PC-3 (cell line): Measurements from ENCODE around the gene VWC2L.

Experiments used
- EZH2phosphoT487 ChIP-seq: fragments of 300-600 bp; sonication (generic); IDR thresholded peaks from 2 replicates; pipeline ENCODE4 v1.6.1; 2018; ENCODE audit warnings: mild to moderate bottlenecking, antibody characterized with exemption, low read length, borderline replicate concordance
- TF ChIP-seq, protein P1 (sequence below): fragments of 300-600 bp; sonication (generic); conservative IDR thresholded peaks from 2 replicates; pipeline ENCODE4 v1.5.1; 2017; ENCODE audit warnings: antibody characterized with exemption, low read depth, mild to moderate bottlenecking, low read length

DNA sequence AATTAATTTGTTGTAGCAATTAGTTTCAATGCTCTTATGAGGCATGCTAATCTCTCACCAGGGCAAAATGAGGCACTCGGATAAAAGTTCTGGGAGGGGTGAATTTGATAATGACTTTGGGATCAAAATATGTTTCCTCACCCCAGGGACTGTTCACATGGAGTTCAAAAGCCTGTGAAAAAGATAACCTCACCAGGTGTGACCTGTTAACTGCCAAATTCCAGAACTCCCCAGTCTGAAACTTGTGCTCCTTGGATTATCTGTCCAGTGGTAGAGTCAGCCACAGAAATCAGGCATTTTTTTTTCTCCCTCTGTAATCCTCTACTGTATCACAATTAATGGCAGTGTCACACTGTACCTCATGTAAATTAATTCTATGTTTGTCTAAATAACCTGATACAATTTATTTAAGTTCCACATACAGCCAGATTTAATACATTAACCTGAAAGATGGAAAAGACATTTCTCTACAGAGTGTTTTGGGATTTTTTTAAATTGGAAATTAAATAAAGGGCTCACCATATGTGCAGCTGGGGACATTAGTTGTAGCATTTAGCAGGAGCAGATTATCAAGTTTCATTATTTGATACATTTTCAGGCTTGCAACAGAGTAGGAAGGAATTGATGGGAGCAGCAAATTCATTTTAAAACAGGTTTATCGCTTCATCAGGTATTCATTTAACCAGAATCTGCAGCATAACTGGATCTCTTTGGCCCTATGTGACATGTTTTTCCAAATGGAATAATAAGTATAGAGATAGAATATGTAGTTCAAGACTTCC lies 191.2 kb downstream of the VWC2L start:
- TF ChIP-seq, protein P1, sequence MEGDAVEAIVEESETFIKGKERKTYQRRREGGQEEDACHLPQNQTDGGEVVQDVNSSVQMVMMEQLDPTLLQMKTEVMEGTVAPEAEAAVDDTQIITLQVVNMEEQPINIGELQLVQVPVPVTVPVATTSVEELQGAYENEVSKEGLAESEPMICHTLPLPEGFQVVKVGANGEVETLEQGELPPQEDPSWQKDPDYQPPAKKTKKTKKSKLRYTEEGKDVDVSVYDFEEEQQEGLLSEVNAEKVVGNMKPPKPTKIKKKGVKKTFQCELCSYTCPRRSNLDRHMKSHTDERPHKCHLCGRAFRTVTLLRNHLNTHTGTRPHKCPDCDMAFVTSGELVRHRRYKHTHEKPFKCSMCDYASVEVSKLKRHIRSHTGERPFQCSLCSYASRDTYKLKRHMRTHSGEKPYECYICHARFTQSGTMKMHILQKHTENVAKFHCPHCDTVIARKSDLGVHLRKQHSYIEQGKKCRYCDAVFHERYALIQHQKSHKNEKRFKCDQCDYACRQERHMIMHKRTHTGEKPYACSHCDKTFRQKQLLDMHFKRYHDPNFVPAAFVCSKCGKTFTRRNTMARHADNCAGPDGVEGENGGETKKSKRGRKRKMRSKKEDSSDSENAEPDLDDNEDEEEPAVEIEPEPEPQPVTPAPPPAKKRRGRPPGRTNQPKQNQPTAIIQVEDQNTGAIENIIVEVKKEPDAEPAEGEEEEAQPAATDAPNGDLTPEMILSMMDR: no peak
- no peak for TF ChIP-seq EZH2phosphoT487
